Activated CD4-positive, alpha-beta T cell treated with anti-CD3 and anti-CD28 coated beads for 48 hours (primary cell): Measurements from ENCODE around the gene DCLK1.

Experiments used
- DNase-seq: peaks from one replicate; pipeline ENCODE4 v3.0.0-alpha.2; 2020

The DCLK1 gene

DNA sequence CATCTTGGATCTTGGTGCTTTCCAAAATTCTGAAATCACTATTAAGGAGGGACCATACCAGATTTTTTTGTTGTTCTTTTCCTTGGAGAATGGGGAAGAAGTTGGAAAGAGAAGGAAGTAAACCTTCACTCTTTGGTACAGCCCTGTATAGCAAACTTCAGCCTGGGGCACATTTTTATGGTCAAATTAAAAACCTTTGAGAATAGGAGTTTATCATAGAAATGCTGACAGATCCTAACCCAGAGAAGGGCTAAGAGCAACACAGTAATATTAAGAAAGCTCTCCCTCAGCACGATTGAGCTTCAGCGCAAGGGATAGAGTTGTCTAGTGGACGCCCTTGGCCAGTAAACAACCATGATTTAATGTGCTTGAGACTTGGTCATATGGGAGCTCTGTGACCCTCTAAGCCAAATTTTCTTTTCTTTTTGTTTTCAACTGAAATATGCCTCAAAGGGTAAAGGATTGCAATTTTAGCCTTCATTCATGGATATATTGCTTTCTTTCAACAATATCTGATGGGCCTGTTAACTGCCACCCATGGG lies 360.4 kb downstream of the DCLK1 start:
- DNase-seq: no peak

DNA sequence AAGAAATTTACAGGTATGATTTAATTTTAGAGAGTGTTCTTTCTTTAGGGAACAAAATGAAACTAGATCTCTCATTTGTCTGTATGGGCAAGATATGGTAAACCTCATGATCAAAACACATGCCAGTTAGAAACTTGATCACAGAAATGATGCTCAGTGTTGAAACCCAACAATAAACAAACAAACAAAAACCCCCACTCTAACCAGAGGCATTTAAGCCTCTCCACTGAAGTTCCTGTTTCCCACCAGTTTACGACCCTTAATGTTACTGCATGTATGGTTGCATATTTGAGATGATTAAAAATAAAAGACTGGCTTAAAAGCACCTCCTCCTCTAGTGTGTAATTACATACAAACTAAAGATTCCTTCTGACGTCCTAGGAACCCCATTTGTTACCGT lies 361.4 kb downstream of the DCLK1 start:
- DNase-seq: no peak

DNA sequence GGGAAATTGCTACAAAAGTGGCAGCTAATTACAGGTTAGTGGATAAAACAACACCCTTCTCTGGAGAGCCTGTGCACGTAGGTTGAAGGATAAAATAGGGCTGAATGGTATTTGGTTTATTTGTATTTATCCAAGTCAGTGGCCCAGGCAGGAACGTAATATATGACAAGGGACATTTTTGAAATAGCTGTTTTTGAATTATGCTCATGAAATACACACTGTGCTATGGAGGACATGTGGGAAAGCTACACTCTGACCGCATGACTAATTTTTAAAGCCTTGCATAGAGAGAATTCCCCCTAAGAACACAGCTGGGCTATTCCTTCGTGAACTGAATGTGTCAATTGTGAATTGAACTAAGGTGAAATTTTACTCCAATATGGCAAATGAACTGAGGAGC lies 362.6 kb downstream of the DCLK1 start:
- DNase-seq: no peak

DNA sequence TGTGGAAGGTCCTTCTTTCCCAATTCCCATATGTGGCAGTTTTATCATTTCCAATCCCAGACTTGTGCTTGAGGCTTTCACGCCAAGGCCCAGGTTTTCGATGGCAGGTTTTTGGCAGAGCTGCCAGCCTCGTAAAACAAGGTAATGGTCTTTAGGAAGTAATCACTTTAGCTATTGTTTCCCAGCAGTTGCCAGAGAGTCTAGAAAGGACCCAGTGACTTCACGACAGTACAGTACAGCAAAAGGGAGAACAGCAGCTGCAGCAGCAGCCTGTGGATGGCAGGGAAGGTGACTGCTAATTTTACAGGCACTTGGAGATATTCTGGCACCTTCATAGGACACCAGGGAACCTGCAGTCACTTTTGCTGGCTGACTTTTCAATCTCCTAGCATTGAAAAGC lies 363.1 kb downstream of the DCLK1 start:
- DNase-seq: no peak

DNA sequence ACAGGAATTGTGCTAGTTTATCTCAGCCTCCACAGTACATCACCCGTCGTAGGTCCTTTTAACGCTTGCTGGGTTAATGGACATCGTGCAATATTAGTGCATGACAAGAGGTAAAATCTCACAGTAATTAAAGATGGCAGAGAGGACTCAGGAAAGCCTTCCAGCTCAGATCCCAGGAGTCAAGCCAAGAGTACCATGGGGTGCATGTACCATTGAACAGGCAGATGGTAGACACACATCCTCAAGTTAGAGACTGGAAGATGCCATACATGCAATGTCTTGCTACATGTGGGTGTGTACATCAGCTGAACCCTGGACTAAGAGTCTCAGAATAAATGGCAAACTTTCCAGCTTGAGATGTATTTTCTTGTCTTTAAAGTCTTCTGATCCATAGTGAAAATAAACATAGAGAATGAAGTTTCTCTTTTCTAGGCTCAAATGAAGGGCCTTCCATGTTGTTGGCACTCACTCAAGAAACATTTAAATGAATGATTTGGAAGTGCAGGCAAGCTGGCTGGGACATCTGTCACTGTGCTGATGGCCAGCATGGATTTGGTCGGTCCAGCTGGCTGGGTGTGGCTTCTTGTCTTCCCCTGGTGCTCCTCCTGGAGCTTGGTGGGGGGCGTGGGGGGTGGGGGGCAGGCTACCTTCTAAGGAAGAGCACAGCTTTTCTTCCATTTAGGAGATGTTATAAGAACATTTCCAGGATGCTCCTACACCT lies 363.8 kb downstream of the DCLK1 start:
- no peak for DNase-seq

DNA sequence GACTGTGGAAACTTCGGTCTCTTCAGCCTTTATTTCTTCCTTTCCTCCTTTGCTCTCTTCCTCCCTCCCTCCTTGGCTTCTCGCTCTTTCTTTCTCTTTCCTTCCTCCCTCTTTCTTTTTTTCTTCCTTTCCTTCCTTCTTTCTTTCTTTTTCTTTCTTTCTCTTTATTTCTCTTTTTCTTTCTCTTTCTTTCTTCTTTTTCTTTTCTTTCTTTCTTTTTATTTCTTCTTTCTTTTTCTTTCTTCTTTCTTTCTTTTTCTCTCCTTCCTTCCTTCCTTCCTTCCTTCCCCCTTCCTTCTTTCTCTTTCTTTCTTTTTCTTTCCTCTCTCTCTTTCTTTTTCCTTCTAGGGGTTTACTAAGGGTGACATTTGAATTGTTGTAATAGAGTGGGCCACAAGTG lies 364.5 kb downstream of the DCLK1 start:
- no peak for DNase-seq

DNA sequence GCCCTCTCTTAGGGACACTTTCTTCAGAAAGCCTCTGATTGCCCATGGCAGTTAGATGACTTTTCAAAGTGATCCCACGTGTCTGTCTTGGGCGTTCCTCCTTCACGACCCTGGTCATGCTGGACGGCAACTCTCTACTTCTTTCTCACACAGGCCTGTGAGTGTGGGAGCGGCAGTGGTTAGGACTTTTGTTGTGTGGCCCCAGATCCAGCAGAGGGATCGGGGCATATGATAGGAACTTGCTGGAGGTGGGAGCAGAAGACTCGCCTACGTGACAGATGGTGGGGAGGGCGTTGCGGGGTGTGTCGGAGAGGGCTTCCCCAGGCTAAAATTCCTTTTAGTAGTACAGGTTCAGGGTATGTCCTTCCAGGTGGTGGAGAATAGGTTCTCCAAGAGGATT lies 365.2 kb downstream of the DCLK1 start:
- no peak for DNase-seq

DNA sequence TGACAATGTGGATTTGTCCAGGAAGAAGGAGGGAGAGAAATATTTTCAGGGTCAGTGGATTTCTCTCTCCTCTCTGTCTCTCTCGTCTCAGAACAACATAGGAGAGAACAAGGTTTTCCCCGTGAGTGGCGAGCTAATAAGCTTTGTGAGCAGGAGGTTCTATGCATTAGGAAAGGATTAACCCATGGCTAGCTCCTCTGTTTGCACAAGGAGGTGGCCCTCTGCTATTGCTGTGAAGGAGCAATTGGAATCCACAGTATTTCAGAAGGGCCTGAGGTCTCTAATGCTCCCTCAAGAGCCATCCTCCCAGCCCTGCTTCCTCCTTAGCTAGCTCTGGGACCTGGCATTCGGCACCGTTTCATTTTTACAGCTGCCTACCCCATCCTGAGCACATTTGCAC lies 365.8 kb downstream of the DCLK1 start:
- DNase-seq: no peak

DNA sequence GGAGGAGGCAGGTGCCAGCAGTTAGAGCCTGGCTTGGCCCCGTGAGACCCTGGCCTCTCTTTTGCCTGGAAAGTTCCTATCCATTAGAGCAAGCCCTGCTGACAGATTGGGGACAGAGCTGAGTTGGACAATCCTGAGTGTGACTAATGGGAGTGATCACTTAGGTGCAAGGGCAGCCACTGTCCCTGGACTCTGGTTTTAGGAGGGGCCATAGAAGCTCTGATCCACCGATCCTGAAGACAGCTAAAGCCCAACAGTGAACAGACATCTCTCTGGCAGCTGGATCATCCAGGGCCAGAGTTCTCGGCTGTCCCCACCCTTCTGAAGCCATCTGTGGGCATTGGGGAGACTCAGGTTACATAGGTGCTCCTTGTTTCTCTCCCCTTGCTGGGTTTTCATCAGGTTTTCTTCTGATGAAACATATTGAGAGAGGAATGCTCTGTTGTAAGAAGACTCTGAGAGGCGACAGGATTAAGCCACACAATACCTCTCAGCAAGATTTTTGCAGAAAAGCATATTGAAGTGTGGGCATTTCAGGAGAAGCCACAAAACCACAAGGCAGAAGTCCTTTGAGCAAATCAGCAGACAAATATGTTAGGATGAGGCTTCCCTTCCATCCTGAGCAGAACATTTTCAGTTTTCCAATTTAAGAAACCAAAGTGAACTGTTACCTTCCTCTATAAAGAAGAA lies 366.7 kb downstream of the DCLK1 start:
- no peak for DNase-seq

DNA sequence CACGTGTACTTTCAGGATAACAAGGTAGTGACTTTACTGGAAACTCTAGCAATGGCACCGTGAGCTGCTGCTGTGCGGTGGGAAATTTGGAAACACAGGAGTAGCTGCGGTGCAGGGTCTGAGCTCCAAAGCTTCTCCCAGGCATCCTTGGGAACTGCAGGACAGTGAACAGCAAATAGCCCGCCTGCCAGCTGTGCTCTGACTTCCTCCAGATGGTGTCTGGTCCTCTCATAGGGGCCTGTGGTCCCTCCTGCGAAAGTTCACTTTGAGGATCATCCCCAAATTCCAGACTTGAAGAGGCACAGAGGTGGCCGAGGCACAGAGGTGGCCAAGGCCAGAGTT lies 367.4 kb downstream of the DCLK1 start:
- DNase-seq: no peak

DNA sequence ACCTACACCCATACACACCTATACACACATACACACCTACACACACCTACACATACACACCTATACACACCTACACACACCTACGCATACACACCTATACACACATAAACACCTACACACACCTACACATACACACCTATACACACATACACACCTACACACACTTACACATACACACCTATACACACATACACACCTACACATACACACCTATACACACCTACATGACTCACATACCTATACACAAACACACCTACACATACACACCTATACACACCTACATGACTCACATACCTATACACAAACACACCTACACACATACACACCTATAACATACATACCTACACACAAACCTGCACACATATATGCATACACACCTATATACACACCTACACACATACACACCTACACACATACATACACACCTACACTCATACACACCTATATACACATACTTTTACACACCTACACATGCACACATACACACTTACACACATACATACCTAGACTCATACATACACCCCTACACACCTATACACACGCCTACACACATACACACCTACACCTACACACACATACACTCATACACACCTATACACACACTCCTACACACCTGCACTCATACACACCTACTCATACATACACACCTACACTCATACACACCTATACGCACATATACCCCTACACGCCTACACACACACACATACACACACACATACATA lies 368.0 kb downstream of the DCLK1 start:
- no peak for DNase-seq

DNA sequence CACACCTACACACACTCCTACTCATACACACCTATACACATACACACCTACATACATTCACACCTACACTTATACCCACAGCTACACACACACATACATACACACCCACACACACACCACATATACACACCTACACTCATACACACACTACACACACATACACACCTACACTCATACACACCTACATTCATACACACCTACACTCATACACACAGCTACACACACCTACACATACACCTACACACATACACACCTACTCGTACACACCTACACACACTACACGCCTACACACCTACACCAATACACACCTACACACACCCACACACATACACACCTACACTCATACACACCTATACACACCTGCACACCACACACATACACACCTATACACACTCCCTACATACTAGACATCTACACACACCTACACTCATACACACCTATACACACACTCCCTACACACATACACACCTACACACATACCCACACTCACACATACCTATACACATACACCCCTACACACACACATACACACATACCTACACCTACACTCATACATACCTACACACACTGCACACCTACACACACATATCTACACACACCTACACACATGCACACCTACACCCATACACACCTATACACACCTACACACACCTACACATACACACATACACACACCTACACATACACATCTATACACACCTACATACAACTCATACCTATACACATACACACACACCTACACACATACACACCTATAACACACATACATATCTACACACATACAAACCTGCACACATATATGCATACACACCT lies 369.5 kb downstream of the DCLK1 start:
- DNase-seq: no peak

DNA sequence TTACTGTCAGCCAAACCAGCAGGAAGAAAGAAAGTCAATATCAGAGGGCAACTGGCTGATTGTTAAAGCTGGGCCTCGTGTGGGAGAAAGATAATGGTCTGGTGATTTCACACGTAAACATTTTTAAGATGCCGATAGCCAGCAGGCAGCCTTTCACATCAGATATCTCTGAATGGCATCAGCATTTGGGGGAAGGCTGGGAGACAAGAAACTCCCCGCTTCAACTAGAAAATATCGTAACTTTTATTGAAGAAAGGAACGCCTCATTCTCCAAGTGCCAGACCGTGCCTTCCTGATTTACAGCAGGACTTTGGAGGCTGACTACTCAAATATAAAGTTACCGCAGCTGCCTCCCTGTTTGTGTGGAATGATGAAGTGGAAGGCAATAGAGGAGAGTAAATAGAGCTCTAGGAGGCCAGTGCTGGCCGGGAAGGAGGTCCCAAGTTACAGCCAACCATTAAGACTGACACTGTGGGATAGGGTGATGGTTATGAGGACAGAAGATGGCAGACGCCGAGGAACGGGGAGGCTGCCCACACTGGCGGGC lies 370.4 kb downstream of the DCLK1 start:
- no peak for DNase-seq

DNA sequence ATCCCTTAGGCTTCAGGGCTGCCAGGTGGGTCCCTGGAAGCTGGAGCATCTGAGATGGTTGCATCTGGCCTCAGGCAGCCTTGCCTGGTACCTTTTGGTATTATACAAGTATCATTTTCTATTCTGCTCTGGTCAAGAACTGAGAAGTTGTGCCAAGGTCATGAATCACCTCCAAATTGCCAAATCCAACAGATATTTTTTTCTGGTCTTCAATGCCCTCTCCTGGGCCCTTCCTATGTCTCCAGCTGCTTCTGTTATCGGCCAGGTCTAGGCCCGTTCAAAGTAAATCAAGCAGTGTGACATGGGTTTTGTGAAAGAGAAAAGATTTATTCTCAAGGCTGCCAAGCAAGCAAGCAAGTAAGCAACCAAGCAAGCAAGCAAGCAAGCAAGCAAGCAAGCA lies 383.6 kb downstream of the DCLK1 start:
- DNase-seq: no peak

DNA sequence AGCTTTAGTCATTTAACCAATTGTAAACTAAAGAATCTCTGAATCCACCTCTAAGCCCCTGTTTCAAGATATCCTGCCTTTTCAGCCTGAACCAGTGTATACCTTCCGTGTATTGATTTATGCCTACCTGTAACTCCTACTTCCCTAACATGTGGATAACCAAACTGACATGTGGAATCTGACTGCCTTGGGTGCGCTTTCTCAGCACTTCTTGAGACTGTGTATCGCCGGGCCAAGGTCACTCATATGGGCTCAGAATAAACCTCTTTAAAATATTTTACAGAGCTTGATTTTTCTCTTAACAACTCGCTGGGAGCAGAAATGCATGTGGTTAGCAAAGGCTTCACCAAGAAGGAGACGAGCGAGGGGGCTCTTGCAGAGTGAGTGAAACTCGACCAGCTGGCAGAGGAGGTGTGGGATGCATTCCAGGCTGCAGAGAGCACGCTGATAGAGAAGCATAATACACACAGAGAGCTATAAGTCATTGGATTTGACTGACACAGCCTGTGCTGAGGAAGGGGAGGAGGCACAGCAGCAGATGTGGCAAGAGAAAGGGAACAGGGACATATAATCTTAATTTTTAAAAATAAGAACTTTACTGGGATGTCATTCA lies 386.5 kb downstream of the DCLK1 start:
- no peak for DNase-seq

DNA sequence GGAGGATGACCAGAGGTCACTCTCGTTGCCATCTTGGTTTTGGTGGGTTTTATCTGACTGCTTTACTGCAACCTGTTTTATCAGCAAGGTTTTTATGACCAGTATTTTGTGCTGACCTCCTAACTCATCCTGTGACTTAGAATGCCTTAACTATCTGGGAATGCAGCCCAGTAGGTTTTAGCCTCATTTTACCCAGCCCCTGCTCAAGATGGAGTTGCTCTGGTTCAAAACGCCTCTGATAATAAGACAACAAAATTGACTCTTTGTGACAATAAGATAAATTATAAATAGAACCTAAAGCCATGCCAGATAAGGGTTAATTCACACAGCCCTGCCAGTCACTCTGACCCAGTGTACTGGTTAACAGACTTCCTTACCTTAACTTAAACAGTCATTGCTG lies 387.0 kb downstream of the DCLK1 start:
- no peak for DNase-seq

DNA sequence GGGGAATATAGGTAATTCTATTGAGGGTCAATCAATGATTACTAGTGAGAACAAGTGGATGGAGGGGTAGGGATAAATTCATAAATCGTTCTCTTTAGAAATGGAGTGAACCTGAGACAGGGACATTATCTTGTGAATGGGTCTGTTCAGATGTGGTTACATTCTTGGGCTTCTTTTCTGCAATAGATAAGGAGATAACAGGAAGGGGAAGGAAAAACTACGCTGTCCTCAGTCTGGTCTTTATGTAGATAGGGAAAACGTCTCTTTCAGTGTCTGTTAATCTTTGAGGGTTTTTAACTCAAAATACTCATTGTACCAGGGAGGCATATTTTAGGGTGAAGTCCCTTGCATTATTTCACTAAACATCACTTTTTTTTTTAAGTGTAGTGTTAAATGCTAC lies 388.0 kb downstream of the DCLK1 start:
- DNase-seq: no peak

DNA sequence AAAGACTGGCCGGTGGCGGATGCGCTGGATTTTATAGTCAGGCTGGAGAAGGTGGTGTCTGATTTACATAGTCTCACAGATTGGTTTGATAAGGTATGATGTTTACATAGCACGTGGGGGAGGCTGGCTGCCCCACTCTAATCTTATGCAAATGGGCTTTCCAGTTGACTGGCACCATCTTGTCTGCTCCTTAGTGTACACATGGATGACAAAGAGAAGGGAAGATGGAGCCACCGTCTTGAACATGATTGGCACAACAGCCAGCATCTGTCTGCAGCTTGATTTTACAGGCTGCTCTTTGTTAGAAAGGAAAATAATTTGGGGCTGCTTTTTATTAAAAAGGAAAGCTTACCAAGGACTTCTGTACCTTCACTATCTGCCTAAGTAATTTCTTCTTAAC lies 389.5 kb downstream of the DCLK1 start:
- no peak for DNase-seq

DNA sequence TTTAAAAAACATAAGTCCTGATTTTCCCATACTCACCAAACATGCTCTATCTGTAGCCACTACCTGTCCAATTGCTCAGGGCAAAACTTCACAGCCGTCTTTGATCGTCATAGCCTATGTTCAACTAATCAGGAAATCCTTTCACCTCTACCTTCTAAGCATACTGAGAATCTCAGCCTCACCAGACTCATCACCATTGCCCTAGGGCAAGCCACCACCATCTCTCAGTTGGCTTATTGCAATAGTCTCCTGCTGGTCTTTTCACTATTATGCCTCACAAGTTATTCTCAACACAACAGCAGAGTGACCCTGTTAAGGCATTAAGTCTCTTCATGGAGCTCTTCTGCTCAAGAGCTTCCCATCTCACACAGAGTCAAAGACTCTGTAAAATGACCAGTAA lies 394.3 kb downstream of the DCLK1 start:
- DNase-seq: no peak

DNA sequence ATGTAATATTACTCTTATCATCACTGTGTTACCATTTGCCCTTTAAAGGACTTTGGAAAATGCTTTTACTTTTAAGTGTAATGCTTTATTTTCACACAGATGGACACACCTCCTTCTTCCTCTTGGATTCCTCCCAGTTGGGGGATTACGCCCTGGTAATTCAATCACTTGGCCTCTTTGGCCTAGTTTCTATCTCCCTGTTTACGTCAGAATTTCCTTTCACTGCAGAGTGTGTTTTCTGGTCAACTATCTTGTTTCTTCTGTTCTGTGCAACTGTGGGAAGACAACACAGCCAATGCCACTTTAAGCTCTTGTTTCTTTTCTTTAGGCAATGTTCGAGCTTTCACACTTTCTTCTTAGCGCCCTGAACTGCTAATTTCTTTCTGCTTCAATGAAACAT lies 397.4 kb downstream of the DCLK1 start:
- DNase-seq: no peak

DNA sequence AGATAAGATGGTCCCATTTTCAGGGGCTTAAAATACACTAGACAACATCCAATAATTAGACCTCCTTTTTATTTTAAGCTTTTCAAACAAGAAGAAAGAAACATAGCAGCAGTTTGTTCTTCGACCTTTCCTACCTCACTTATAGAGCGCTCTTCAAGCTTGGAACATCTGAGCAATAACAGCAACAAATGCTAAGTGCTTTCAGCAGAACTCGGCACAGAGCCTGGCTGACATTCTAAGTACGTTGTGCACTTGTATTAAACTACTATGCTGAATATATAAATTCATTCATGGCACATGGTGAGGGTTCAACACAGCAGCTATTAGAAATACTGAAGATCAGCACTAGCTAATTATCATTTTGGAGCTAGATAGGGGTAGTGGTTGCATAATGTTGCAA lies 398.6 kb downstream of the DCLK1 start:
- no peak for DNase-seq

DNA sequence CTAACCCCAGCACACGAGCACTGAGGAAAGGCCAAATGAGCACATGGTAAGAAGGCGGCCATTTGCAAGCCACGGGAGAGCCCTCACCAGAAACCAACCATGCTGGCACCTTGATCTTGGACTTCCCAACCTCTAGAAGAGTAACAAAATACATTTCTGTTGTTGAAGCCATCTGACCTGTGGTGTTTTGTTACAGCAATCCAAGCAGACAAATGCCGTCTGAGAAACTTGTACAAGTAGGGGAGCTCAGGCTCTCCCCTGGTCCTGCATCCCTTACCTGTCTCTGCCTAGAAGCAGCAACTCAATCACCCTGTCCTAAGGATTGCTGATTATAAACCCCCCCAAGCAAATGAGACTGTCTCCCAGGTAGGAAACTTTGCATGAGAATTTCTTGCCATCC lies 399.7 kb downstream of the DCLK1 start:
- no peak for DNase-seq
